Cortex of kidney (tissue), 1 donor: ENCODE measurements around the gene HNRNPAB.
"Not testable (repeated sequence)": the region's sequence is repeated elsewhere in the genome, so short reads cannot be mapped to it uniquely, and the experiment has no call there.

Experiments
- DNase-seq: peaks from one replicate; lab custom pipeline; 2025; lab: John Stamatoyannopoulos, UW

Gene HNRNPAB

DNA sequence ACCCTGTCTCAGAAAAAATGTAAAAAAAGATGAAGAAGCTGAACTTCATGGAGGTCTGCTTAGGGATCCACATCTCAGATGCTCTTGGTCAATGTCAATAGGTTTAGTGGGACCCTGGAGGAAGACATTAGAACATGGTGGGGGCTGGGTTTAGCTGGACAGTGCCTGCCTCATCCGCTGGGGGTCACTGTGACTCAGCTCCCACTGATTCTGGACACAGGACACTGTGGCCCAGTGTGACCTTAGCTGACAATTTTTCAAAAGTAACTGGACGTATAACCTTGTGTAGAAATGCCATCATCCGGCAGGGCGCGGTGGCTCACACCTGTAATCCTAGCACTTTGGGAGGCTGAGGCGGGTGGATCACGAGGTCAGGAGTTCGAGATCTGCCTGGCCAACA is 7.3 kb upstream of the HNRNPAB start:
- DNase-seq, result no peak

DNA sequence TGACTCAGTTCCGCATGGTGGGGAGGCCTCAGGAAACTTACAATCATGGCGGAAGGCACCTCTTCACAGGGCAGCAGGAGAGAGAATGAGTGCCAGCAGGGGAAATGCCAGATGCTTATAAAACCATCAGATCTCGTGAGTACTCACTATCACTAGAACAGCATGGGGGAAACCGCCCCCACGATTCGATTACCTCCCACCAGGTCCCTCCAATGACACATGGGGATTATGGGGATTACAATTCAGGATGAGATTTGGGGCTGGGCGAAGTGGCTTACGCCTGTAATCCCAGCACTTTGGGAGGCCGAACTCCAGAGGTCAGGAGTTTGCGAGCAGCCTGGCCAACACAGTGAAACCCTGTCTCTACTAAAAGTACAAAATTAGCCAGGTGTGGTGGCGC is 6.2 kb upstream of the HNRNPAB start:
- not testable (repeated sequence) for DNase-seq

DNA sequence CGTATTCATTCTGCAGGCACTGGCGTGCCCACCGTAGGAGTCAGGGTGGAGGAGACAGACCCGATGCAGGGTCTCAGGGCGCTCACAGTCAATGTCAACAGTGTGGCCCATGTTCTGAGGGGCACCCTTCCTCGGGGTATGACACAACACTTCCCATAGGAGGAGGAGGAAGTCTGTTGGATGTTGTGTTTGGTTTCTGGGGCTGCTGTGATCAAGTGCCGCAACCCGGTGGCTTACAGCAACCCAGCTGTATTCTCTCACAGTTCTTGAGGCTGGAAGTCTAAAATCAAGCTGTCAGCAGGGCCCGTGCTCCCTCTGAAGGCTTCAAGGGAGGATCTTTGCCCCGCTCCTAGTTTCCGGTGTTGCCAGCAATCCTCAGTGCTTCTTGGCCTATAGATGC is 5.6 kb upstream of the HNRNPAB start:
- DNase-seq, result no peak

DNA sequence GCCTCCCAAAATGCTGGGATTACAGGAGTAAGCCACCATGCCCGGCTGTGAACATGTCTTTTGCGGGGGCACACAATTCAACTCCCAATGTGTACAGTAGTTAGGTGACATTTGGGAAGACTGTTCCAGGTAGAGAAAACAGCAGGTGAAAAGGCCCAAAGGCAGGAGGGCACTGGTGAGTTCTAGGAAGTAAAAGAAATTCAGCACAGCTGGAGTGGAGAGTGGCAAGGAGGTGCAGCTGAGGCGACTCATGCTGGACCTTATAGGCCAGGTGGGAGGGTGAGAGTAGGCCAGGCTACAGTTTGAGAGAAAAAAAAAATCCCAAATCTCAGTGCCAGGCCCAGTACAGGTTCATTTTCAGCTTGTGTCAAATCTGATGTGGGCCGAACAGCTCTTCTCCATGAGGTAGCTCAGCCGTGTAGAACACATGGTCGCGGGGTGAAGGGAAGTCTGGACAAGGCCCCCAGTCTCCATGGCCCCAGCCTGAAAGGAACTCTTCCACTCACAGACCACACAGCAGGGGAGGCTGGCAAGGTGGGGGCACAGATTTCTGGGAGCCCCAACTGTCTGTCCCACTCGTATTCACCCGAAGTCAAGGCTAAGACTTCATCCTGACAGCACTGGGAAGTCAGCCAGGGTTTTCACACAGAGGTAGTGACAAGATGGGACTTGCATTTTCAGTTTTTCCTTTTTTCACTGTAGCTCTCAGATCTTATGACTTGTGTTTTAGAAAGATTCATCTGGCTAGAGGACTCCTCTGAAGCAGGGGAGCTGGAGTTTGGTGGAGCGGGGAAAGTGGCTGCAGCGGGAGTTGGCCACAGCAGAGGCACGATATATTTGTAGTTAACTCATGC is 4.5 kb upstream of the HNRNPAB start:
- DNase-seq, result no peak

DNA sequence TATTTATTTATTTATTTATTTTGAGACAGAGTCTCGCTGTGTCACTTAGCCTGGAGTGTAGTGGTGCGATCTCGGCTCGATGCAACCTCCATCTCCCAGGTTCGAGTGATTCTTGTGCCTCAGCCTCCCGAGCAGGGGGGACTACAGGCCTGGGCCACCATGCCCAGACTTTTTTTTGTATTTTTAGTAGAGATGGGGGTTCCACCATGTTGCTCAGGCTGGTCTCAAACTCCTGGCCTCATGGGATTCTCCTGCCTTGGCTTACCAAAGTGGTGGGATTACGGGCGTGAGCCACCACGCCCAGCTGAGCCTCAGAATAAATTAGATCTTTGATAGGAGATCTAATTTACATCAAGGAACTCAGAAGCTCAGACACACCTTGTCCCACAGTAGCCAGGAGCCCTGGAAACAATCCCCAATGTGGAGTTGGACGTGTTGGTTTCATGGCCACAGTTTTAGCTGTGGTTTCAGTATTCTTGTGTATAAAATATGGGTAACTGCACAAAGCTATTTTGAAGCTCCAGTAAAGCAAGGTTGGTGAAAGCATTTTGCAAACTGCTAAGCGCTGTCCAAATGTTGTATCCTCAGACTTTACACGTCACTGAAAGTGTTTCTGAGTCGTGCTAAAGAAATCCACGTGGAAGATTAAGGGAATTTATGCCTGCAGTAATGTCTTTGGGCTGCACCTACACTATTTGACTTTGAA is 3.0 kb upstream of the HNRNPAB start:
- no peak for DNase-seq

DNA sequence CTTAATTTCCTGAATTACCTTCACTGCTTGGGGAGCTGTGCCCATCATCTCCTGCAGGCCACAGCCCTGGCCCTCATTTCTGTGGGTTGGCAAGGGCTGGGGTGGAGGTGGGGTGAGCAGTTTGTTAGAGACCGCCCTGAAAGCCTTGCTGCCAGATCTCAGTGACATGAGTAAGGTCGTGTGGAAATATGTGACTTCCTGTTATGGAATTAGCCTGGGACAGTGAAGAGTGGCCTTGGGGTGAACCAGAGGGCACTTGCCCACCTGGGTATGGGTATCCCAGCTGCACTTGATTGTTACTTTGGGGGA is 2.5 kb upstream of the HNRNPAB start:
- DNase-seq, result no peak

DNA sequence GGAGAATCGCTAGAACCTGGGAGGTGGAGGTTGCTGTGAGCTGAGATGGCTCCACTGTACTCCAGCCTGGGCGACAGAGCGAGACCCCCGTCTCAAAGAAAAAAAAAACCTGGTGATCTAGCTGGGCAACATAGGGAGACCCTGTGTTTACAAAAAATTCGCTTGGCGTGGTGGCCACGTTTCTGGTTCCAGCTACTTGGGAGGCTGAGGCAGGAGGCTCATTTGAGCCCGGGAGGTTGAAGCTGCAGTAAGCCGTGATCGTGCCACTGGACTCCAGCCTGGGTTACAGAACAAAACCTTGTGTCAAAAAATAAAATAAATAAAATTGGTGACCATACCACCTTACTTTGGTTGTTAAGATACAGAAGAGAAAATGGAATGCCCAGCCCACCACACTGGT is 1.8 kb upstream of the HNRNPAB start:
- no peak for DNase-seq

DNA sequence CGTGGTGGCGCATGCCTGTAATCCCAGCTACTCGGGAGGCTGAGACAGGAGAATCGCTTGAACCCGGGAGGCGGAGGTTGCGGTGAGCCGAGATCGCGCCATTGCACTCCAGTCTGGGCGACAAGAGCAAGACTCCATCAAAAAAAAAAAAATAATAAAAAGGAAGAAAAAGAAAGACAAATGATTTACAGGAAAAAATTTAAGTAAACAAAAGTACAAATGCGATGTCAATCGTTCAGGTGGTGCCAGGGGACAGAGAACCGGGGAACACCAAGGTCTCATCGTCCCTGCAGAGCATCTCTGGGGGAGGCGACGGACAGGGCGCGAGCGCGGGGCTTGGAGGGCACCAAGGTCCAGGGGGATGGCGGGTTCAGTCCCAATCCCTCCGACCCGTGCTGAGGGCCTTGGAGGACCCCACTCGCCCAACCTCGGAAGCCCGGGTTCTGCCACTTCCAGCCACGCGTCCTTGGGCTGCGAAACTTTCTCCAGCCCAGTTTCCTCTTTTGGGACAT is 607 bp upstream of the HNRNPAB start:
- no peak for DNase-seq

DNA sequence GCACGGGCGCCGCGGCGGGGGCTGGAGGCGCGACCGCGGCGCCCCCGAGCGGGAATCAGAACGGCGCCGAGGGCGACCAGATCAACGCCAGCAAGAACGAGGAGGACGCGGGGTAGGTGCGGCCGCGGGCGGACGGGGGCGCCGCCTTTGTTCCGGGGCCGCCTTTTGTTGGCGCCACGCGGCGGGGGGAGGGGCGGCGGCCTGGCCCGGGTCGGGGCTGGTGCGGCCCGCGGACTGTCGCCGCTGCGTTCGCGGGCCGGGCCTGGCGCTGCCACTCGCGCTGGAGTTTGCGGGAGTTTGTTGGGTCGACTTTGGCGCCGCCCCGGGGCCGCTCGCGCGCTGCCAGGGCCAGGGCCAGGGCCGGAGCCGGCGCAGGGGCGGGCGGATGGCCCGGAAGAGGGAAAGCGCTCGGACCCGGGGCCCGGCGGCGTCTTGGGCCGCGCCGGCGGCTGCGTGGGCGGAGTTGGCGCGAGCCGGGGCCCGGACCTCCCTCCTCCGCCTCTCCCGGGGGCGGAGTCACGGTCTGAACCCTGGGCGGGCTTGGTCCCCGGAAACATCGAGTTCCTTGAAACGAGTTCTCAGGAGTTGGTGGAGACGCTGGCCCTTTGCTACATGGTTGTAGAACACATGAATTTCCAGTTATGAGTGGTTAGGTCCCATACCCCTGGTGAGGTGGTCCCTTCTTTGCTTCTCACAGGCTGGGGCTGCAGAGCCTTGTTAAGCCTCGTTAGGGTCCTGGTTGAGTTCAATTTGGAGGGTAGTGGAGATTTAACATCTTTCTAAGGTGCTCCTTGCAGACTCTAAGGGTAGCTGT is 809 bp downstream of the HNRNPAB start:
- no peak for DNase-seq

DNA sequence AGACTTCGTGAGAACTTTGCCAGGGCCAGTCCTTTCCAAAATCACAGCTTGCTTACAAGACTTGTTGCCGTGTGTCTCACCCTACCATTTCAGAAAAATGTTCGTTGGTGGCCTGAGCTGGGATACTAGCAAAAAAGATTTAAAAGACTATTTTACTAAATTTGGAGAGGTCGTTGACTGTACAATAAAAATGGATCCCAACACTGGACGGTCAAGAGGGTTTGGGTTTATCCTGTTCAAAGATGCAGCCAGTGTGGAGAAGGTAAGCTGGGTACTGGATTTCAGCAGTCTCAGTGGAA is 1.4 kb downstream of the HNRNPAB start:
- DNase-seq, result no peak

DNA sequence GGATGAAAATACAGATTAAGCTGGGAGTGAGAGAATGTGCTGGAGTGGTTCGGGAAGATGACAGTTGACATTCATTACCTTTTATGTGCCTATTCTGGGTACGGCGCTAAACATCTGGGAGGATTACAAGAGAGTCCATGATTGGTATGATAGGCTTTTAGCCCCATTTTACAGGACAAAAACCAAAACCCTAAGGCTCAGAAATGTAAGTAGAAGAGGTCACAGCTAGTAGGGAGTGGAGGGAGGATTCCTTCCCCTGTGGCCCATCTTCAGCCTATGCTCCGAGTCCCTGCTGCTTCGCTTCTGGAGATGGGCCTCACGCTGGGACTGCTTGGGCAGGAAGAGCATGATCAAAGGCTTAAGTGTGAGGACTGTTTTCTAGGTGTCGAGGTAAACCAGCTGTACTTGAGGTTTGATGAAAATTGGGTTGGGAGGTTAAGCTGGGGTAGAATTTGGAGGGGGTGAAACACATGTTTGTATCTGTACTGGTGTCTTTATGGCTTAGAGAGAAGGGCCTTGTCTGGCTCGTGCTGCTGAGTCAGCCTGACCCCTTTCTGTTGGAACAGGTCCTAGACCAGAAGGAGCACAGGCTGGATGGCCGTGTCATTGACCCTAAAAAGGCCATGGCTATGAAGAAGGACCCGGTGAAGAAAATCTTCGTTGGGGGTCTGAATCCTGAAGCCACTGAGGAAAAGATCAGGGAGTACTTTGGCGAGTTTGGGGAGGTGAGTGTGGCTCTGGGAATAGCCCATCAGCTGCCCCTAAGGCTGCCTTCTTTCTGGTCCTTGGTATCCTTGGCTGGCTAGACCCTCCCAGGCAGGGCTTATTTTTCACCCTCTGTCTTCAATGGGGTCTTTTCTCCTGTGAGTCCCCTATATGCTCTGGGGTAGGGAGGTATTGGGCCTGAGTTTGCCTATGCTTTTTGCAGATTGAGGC is 2.1 kb downstream of the HNRNPAB start:
- no peak for DNase-seq

DNA sequence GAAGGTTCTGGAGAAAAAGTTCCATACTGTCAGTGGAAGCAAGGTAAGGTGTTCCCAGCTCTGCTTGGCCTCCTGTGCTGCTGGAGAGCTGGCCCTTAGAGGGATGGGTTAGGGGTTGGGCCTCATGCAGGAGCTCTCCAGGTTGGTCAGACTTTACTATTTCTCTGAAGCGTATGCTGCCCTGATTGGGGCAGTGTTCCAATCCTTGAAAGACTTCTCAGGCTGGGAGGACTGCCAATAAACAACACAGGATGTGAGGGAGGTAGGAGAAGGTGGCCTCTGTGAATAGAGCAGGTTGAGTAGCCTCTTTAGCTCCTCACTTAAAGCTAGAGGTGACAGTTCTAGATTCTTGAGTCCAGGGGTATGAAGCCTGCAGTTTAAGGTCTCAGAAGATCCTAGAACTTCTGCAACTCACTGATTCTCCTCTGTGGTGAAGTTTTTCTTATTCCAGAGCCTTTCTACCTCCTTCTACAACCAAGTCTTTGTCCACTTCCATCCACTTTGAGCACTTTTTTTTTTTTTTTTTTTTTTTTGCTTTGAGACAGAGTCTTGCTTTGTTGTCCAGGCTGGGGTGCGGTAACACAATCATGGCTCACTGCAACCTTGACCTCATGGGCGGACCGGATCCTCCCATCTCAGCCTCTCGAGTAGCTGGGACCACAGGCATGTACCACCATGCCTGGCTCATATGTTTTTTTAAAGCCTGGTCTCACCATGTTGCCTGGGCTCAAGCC is 3.0 kb downstream of the HNRNPAB start:
- no peak for DNase-seq

DNA sequence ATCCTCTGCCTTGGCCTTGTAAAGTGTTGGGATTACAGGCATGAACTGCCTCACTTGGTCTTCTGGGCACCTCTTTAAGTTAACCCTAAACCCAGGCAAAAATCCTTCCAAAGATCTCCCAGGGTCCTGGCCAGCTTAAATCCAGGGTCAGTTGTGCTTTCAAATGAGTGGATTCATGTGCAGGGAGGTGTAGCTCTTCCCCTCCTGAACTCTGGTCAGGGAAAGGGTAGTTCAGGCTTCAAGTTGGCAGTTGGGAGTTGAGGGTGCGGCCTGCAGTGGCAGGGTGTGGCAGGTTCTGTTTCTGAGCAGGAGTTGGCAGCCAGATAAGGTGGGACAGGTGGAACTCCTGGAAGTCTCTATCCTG is 3.6 kb downstream of the HNRNPAB start:
- DNase-seq, result no peak

DNA sequence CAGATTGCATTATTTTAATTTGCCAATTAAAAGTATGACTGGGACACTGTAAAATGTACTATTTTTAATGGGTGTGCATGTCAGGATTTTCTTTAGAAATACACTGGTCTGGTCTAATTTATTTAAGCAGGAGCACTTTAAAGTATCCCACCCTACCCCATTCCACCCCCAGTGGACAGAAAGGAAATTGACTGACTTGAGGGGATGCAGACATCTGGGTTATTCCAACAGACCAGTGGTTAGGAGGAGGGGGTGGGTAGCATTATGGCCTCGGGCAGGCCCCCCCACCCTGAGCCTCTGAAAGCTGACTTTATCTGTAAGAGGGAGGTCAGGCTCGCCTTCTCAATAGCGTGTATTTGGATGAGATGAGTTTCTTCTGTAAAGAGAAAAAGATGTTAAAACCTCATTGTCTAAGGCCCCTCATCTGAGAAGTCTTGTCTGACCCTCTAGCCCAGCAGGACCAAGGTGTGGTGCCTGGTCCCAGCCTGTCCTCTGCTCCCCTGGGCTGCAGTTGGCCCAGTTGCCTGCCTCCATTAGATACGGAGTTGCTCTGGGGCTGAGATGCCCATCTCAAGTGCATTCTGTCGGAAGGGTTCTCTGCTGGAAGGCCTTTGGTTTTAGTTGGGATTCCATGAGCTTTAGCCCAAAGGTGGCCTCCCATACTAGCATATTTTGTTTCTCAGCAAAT is 4.4 kb downstream of the HNRNPAB start:
- no peak for DNase-seq

DNA sequence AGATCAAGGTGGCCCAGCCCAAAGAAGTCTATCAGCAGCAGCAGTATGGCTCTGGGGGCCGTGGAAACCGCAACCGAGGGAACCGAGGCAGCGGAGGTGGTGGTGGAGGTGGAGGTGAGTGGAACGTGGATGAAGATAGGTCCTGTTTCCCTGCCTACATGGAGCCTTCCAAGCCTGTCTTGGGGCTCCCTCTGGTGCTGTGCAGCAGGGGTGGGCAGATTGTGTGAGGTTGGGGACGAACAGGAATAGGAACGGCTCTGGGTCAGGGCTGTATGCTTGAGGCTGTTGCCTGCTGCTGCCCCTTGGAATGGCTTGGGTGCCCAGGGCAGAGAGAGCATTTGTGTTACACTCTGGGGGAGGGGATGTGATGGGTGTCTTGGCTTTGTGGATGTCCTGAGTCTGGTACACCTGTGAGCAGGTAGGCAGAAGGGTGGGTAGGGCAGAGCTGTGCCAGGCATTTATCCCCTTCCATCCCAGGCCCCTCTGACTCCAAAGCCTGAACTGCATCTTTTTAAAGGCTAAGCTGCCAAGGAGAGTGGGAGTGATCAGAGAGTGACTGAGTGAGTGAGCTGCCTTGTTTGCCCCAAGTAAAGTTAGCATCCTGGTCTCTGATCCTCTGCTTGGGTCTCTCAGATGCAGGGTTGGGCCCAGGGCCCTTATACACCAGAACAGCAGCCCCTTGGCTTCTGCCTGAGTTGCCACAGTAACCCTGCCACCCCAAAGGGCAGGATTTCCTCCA is 5.2 kb downstream of the HNRNPAB start:
- no peak for DNase-seq

DNA sequence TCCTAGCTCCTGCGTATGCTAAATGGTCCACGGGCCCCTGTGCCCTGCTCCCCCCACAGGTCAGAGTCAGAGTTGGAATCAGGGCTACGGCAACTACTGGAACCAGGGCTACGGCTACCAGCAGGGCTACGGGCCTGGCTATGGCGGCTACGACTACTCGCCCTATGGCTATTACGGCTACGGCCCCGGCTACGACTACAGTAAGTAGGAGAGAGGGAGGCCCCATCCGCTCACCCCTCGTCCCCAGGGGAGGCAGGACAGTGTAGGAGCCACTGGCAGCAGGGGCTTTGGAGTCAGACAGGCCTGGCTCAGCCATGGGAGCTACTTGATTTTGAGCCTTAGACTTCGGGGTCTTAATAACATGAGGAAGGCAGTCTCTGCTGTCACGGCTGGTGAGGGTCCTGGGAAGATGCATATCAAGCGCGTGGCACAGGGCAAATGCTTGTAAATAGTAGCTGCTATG is 5.8 kb downstream of the HNRNPAB start:
- DNase-seq, result no peak

DNA sequence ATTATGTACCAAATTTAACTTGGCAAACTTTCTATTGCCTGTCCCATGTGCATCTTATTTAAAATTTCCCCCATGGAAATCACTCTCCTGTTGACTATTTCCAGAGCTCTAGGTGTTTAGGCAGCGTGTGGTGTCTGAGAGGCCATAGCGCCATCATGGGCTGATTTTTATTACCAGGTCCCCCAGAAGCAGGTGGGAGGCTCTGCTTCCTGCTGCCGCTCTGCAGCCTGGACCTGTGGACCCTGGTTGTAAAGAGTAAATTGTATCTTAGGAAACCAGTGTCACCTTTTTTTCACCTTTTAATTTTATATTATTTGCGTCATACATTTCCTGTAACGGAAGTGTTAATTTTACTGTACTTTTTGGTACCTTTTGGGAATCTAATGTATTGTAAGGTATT is 6.4 kb downstream of the HNRNPAB start:
- DNase-seq, result no peak

DNA sequence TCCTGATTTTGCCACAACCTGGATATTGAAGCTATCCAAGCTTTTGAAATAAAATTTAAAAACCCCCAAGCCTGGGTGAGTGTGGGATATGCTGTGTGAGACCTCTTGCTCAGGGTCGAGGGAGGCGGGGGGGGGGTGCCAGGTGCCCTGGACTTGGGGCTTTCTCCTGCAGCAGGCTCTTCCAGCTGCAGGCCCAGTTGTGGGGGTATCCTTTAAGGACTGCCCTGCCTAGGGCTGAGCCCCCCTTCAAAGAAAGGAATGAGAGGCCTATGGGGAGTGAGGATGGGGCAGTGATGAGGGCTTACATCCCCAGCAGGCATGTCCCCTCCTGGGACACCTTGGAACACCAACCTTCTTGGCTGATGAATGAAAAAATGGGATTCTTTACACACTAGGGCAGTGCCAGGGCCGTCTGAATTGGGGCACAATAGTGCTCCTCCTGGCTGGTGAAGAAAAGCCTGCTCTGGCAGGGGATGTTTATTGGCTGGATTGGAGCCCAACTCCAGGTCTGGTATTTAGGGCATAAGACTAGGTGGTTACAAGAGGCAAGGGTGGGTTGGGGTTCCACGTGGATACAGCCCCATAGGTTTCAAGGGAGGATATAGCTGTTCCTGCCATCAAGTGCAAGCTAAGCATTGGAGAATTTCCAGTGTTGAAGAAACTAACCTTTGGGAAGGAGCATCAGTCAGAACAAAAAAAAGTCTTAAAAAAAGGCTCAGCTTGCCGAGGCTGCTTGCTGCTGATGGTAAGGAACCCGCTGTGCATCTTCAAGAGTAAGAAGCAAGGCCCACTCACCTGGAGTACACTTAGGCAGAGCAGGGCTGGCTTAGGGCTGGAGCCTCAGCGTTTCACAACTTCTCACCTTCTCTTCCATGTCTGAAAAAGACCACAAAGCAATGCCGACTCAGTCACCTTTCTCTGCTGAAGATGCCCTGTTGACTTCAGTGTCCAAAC is 7.0 kb downstream of the HNRNPAB start:
- DNase-seq, result no peak
